GM21526 (cell line): ENCODE data around the gene SDK1.

ENCODE experiments used
- ATAC-seq: cut with Tn5 transposase; IDR thresholded peaks from one replicate; pipeline ENCODE4 v1.9.1; 2021; ENCODE audit warnings: moderate library complexity; ENCODE audit not compliant: unreplicated experiment, low FRiP score

The SDK1 gene

DNA sequence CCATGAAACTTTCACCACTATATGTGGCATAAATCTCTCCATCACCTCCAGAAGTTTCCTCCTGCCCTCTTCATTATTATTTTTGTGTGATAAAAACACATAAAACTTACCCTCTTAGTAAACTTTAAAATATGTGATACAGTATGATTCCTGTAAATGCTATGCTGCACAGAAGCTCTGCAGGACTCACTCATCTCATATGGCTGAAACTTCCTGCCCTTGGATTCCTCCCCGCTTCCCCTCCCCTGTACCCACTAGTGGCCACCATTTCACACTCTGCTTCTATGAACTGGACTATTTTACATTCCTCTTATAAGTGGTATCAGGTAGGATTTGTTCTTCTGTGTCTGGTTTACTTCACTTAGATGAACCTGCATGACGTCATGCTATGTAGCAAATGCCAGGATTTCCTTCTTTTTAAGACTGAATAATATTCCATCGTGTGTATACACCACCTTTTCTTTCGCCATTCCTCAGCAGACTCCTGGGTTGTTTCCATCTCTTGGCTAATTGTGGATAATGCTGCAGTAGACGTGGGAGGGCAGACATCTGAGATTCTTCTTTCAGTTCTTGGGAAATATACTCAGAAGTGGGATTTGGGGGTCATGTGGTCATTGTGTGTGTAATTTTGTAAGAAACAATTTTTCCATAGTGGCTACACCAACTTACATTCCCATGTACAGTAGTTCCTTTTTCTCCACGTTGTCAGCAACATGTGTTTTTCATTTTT is 335.2 kb downstream of the SDK1 start:
- no peak for ATAC-seq

DNA sequence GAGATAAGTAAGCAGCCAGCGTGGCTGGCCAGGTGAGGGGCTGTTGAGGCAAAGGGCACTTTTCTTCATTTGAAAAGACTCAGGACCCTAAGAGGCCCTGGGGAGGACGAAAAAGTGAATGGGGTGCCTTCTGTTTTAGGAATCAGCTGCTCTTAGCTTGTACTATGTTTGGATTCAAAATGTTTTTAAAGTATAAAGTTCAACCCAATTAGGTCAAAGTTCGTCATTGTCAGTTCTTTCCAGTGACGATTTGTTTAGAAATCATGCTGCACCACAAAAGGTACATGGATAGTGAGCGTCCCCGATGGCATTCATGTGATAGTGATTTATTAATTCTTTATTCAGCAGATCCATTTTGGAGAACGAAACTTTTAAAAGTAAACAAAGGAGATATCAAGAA is 338.2 kb downstream of the SDK1 start:
- ATAC-seq, result no peak

DNA sequence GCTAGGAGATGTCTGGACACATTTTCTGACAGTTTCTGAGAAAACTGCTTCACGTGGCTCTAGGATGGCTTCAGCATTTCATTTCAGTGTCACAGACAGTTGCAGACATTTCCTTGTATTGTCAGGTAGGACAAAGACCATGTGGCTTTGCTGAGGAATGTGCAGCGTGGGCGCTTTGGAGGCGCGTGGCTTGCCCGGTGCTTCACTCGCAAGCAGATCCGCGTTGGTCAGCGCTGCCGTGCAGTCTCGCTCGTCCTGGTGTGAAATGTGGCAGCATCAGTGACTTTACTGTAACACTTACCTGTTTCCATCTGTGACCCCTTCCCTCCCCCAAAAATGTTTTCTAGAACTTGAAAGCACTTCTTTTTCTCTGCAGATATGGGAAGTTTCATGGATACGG is 340.5 kb downstream of the SDK1 start:
- no peak for ATAC-seq

- ATAC-seq, result no peak
Observed at GRCh38 chr7:3643091-3643490, 342.0 kb downstream of the SDK1 start.

- no peak for ATAC-seq
Observed at GRCh38 chr7:3648276-3648675, 347.2 kb downstream of the SDK1 start.

- ATAC-seq, result no peak
Observed at GRCh38 chr7:3649250-3649649, 348.2 kb downstream of the SDK1 start.

- ATAC-seq, result no peak
Observed at GRCh38 chr7:3649678-3650440, 348.8 kb downstream of the SDK1 start.

GRCh38 chr7:3650844-3651243 is 349.8 kb downstream of the SDK1 start:
- no peak for ATAC-seq

- no peak for ATAC-seq
Observed at GRCh38 chr7:3655635-3656034, 354.6 kb downstream of the SDK1 start.

GRCh38 chr7:3657206-3657605 is 356.2 kb downstream of the SDK1 start:
- no peak for ATAC-seq

- ATAC-seq, result no peak
Observed at GRCh38 chr7:3668743-3669142, 367.7 kb downstream of the SDK1 start.

- ATAC-seq, result no peak
Observed at GRCh38 chr7:3670898-3671297, 369.8 kb downstream of the SDK1 start.

DNA sequence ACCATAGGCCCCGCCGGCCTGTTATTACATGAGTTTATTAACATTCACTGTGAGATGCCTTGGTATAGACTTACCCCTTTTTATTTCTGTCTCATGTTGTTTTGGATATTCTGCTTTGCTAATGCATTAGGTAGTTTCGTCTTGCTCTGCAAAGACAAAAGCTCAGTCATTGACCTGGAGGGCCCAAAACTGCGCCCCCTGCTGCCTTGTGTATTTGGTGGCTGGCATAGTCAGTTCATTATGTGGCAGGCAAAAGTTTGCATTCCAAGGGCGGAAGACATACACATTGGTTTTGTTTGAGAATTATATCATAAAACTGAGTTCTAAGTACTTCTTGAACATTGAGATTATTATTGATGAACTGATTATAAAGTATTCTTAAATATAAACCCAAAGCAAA is 372.5 kb downstream of the SDK1 start:
- no peak for ATAC-seq

GRCh38 chr7:3678314-3678810 is 377.3 kb downstream of the SDK1 start:
- no peak for ATAC-seq

DNA sequence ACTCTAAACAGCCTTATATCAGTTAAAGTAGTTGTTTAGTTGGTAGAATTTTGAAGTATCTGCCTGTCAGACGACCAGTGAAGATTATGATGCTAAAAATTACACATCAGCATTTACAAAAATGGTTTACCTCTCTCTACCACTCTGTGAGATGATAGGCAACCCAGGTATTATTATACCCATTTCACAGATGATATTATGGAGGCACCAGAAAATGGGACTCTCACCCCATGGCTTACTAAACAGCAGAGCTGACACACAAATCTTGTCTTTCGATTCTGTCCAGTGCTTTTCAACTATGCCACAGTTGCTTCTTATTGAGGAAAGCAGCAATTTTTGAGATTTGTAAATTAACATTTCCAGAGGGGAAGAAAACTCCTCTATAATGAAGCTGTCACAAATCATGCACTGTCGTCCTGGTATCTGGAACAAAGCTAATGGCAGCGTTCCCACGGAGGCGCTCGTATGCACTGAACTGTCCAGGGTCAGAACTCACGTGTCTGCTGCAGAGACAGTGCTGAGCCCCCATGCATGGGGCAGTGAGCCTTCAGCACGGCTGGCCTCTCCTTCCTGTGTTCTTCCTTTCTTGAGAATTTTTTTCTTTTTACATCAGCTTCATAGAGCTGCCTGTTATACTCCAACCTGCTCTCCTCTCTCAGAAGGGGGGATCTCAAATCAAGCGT is 381.1 kb downstream of the SDK1 start:
- no peak for ATAC-seq

DNA sequence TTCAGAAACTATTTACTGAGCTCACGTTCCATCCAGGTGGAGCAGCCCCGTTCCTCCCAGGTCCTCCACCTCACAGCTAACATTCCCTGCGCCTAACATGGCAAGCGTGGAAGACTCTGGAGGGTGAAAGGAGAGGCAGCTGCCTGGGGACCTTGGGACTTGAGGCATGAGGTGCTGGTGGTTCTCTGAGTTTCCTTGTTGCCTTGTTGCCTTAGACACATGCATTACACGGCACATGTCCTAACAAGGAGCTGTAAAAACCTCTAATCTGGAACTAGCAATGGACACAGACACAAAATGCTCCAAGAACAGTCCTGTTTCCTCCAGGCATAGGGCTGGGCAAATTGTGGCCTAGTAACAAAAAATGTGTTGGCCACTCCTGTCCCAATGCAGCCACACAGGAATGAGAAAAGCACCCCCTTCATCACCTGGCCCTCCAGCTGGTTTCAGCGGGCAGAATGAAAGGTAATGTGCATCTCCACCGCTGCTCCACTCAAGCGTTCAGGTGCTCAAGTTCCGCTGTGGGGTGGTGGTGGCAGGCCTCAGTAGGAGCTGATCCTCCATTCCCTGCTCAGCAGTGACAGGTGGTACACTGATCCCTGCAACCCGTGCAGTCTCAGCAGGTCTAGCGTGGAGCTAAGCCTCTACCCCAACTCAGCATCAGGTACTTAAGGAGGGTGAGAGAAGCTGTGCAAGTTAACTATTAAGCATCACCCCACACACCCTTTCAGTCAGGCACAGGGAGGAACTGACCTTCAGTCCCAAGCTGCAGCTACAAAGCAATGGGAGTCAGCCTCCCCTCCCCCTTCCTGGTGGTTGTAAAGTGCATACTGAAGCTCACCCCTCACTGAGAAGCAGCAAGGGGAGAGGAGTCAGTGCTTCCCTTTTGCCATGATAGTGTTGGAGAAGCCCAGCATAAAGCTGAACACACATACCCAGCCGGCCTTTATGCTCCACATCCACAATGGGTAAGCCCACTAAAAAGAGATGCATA is 382.8 kb downstream of the SDK1 start:
- ATAC-seq, result no peak

GRCh38 chr7:3688071-3688470 is 387.0 kb downstream of the SDK1 start:
- no peak for ATAC-seq

DNA sequence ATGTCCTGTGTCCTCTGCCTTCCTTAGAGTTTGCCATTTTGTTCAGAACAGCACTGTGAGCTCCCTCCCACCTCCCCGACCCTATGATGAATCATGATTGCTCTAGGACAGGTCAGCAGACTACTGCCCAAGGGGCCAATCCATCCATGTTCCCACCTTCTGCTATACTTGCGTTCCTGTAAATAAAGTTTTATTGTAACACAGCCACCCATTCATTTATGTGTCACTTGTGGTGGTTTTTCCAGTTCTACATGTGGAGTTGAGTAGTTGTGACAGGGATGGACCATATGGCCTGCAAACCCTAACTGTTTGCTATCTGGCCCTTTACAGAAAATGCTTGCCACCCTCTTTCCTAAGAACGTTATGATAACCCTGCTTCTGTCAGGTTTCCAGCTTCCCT is 387.8 kb downstream of the SDK1 start:
- no peak for ATAC-seq

DNA sequence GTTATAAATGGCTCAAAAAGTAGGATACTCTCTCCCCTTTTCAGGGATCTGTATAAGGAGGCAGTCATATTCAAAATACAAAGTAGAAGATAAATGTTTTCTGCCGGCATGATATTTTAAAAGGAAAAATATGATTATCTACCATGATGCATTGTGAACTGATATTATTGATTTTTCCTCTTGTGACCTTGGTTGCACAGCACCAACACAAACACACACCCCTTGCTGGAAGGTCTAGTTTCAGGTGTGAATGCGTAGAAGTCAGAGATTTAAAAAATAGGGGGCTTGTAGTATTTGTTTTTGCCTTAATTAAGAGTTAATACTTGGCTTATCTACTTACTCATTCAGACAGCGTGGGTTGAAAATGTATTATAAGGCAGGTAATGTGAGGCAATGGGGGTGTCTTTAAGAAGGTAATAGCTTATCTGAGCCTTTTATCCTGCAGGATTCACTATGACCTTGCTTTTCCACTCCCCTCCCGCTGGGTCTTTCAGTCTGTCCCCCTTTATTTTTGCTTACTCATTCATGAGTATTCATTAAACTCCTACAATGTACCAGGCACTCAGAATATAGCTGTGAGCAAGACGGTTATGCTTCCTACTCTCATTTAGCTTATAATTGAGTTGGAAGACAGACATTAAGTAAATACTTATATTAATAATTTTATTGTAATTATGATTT is 390.6 kb downstream of the SDK1 start:
- ATAC-seq, result no peak

DNA sequence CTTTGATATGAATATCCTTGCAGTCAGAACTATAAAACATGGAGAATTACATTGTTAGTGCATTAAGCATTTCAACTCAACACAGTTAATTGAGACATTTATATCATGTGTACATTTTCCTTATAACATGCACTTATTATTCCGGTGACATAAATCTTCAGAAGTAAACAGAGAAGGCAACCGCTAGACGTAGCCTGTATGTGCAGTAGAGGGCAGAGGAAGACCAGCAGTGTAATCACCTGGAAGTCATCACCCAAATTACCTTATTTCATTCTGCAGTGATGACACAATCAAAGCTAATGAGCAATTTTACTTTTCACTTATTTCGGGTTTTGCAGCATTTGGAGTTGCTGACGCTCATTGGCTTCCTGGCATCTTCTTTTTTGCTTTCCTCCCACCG is 394.6 kb downstream of the SDK1 start:
- ATAC-seq, result no peak
